ENCODE results near the gene SLC43A2. TPM values are rescaled to one million over a fixed set of nuclear protein-coding genes. Genes with fewer than 3 reads are reported as not detected.
A peak's percentile ranks its signal among the peaks of the same experiment; 100 is the strongest.

The SLC43A2 gene
- total and polyA plus RNA-seq, 2 of the 13 experiments (the other 11 are each of a cell fraction or from before 2014, with no cell fraction given), result 7.3 to 20.0 TPM

GRCh38 chr17:1629504-1630310 is 1.1 kb upstream of the SLC43A2 start (continued):
- 0 out of 2 replicates have a peak, but pooled peaks have one; percentile 35 for TF ChIP-seq ZBTB4 (CRISPR knock-in tag; IDR thresholded peaks at IDR 0.05; ENCODE audit: borderline replicate concordance)
- peak; percentile 44; the same call in 1 of the 2 replicates for TF ChIP-seq MAX (IDR thresholded peaks at IDR 0.05)
- 0 out of 2 replicates have a peak, but pooled peaks have one; percentile 4 for TF ChIP-seq GABPB1 (CRISPR knock-in tag; IDR thresholded peaks at IDR 0.05)
- peak; percentile 51 for TF ChIP-seq XRCC5 (optimal IDR thresholded peaks at IDR 0.05; ENCODE audit: low read length)
- TF ChIP-seq ZBTB40 (IDR thresholded peaks at IDR 0.05), result no peak
- peak; percentile 63 for TF ChIP-seq ZBTB40 (CRISPR knock-in tag; IDR thresholded peaks at IDR 0.05)
- TF ChIP-seq ZNF530 (CRISPR knock-in tag; IDR thresholded peaks at IDR 0.05; ENCODE audit: low read depth), result no peak
- TF ChIP-seq HOXA7 (CRISPR knock-in tag; IDR thresholded peaks at IDR 0.05), result no peak
- peak; percentile 34; the same call in 1 of the 2 replicates for TF ChIP-seq DR1 (CRISPR knock-in tag; IDR thresholded peaks at IDR 0.05)
- peak; percentile 59; the same call in 1 of the 2 replicates for TF ChIP-seq ZZZ3 (CRISPR knock-in tag; IDR thresholded peaks at IDR 0.05; ENCODE audit: borderline replicate concordance)
- TF ChIP-seq, protein P1, sequence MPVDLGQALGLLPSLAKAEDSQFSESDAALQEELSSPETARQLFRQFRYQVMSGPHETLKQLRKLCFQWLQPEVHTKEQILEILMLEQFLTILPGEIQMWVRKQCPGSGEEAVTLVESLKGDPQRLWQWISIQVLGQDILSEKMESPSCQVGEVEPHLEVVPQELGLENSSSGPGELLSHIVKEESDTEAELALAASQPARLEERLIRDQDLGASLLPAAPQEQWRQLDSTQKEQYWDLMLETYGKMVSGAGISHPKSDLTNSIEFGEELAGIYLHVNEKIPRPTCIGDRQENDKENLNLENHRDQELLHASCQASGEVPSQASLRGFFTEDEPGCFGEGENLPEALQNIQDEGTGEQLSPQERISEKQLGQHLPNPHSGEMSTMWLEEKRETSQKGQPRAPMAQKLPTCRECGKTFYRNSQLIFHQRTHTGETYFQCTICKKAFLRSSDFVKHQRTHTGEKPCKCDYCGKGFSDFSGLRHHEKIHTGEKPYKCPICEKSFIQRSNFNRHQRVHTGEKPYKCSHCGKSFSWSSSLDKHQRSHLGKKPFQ (CRISPR knock-in tag; IDR thresholded peaks at IDR 0.05; ENCODE audit: insufficient replicate concordance), result peak; percentile 63
- TF ChIP-seq RFX3 (CRISPR knock-in tag; IDR thresholded peaks at IDR 0.05), result no peak
- TF ChIP-seq YEATS2 (CRISPR knock-in tag; IDR thresholded peaks at IDR 0.05; ENCODE audit: borderline replicate concordance), result no peak
- TF ChIP-seq ZFP90 (CRISPR knock-in tag; IDR thresholded peaks at IDR 0.05; ENCODE audit: borderline replicate concordance), result peak; percentile 31; the same call in 1 of the 2 replicates

Data from HepG2 (cell line).